OCI-LY3 (cell line): ENCODE data around the gene PLCL1.

Experiments used
- H2AFZ ChIP-seq: fragments of 200-600, 300-600 bp; shearing (Covaris generic); 2 replicates; pipeline ENCODE4 v1.6.0; 2014; ENCODE audit warnings: antibody characterized with exemption, low read depth, low read length
- H3K27ac ChIP-seq: fragments of 200-600, 300-600 bp; sonication (generic); 2 replicates; pipeline ENCODE4 v1.5.1; 2014; ENCODE audit warnings: mild to moderate bottlenecking, low read length, moderate library complexity, mixed read lengths
- H3K27me3 ChIP-seq: fragments of 200-600, 300-600 bp; sonication (generic); 2 replicates; pipeline ENCODE4 v1.6.1; 2014; ENCODE audit warnings: low read depth, low read length, mixed read lengths
- H3K36me3 ChIP-seq: fragments of 200-600, 300-600 bp; sonication (generic); replicated peaks from 2 replicates; pipeline ENCODE3; 2014; ENCODE audit warnings: low read depth, low read length, mixed read lengths
- H3K4me1 ChIP-seq: fragments of 300-600, 200-600 bp; sonication (generic); 2 replicates; pipeline ENCODE4 v1.6.1; 2014; ENCODE audit warnings: low read length, mixed read lengths
- H3K4me2 ChIP-seq: fragments of 200-600, 300-600 bp; sonication (generic); 2 replicates; pipeline ENCODE4 v1.6.1; 2014; ENCODE audit warnings: low read length, mixed read lengths
- H3K4me3 ChIP-seq: fragments of 300-600, 200-600 bp; sonication (generic); 2 replicates; pipeline ENCODE4 v1.5.1; 2014; ENCODE audit warnings: antibody characterized with exemption, mild to moderate bottlenecking, low read length, moderate library complexity
- H3K79me2 ChIP-seq: fragments of 300-600, 200-600 bp; shearing (Covaris generic); 2 replicates; pipeline ENCODE4 v1.6.1; 2014; ENCODE audit warnings: mild to moderate bottlenecking, low read length, mixed read lengths
- H3K9ac ChIP-seq: fragments of 300-600, 200-600 bp; shearing (Covaris generic); 2 replicates; pipeline ENCODE4 v1.6.0; 2014; ENCODE audit warnings: mild to moderate bottlenecking, low read length, moderate library complexity
- H3K9me3 ChIP-seq: fragments of 200-600, 300-600 bp; shearing (Covaris generic); 2 replicates; pipeline ENCODE4 v1.6.1; 2014; ENCODE audit warnings: low read length, mixed read lengths; ENCODE audit not compliant: insufficient read depth
- H4K20me1 ChIP-seq: fragments of 200-600, 300-600 bp; sonication (generic); 2 replicates; pipeline ENCODE4 v1.6.1; 2016; ENCODE audit warnings: low read length, mixed read lengths; ENCODE audit not compliant: insufficient read depth
- EZH2phosphoT487 ChIP-seq: fragments of 200-600 bp; shearing (Covaris generic); IDR thresholded peaks from 2 replicates; pipeline ENCODE4 v1.6.1; 2018; ENCODE audit warnings: antibody characterized with exemption, mixed run types, low read depth
- TF ChIP-seq, protein P1 (sequence below): fragments of 200-600, 300-600 bp; sonication (generic); IDR thresholded peaks from 2 replicates; pipeline ENCODE4 v1.5.1; 2014; ENCODE audit warnings: antibody characterized with exemption, low read length, low read depth

The PLCL1 gene

GRCh38 chr2:198073253-198073652 is 268.9 kb downstream of the PLCL1 start:
- H3K79me2 ChIP-seq, result no peaks in the 10 kb centered on the region
- no peaks in the 10 kb centered on the region for H3K4me1 ChIP-seq
- no peaks in the 10 kb centered on the region for H3K36me3 ChIP-seq
- H3K27me3 ChIP-seq, result no peaks in the 10 kb centered on the region
- no peaks in the 10 kb centered on the region for H3K9me3 ChIP-seq
- H4K20me1 ChIP-seq, result no peaks in the 10 kb centered on the region
- H3K9ac ChIP-seq, result no peak overlapping the region
- no peak overlapping the region for H3K4me3 ChIP-seq
- H2AFZ ChIP-seq, result no peak overlapping the region
- H3K27ac ChIP-seq, result no peak overlapping the region
- TF ChIP-seq, protein P1, sequence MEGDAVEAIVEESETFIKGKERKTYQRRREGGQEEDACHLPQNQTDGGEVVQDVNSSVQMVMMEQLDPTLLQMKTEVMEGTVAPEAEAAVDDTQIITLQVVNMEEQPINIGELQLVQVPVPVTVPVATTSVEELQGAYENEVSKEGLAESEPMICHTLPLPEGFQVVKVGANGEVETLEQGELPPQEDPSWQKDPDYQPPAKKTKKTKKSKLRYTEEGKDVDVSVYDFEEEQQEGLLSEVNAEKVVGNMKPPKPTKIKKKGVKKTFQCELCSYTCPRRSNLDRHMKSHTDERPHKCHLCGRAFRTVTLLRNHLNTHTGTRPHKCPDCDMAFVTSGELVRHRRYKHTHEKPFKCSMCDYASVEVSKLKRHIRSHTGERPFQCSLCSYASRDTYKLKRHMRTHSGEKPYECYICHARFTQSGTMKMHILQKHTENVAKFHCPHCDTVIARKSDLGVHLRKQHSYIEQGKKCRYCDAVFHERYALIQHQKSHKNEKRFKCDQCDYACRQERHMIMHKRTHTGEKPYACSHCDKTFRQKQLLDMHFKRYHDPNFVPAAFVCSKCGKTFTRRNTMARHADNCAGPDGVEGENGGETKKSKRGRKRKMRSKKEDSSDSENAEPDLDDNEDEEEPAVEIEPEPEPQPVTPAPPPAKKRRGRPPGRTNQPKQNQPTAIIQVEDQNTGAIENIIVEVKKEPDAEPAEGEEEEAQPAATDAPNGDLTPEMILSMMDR, result no peak
- no peak for TF ChIP-seq EZH2phosphoT487
- H3K4me2 ChIP-seq, result no peak overlapping the region

GRCh38 chr2:198077477-198077876 is 273.1 kb downstream of the PLCL1 start:
- no peak for TF ChIP-seq EZH2phosphoT487
- TF ChIP-seq, protein P1, result no peak
- H3K9ac ChIP-seq, result no peak overlapping the region
- H3K4me2 ChIP-seq, result no peak overlapping the region
- no peaks in the 10 kb centered on the region for H4K20me1 ChIP-seq
- H3K4me3 ChIP-seq, result no peak overlapping the region
- H3K4me1 ChIP-seq, result no peaks in the 10 kb centered on the region
- H3K27ac ChIP-seq, result no peak overlapping the region
- no peaks in the 10 kb centered on the region for H3K9me3 ChIP-seq
- H3K27me3 ChIP-seq, result no peaks in the 10 kb centered on the region
- H3K79me2 ChIP-seq, result no peaks in the 10 kb centered on the region
- no peaks in the 10 kb centered on the region for H3K36me3 ChIP-seq
- H2AFZ ChIP-seq, result no peak overlapping the region

- H2AFZ ChIP-seq, result no peak overlapping the region
- H3K4me3 ChIP-seq, result no peak overlapping the region
- no peak for TF ChIP-seq EZH2phosphoT487
- TF ChIP-seq, protein P1, result no peak
- no peaks in the 10 kb centered on the region for H3K27me3 ChIP-seq
- H4K20me1 ChIP-seq, result no peaks in the 10 kb centered on the region
- no peak overlapping the region for H3K27ac ChIP-seq
- no peaks in the 10 kb centered on the region for H3K4me1 ChIP-seq
- H3K79me2 ChIP-seq, result no peaks in the 10 kb centered on the region
- no peaks in the 10 kb centered on the region for H3K36me3 ChIP-seq
- no peak overlapping the region for H3K4me2 ChIP-seq
- no peak overlapping the region for H3K9ac ChIP-seq
- H3K9me3 ChIP-seq, result no peaks in the 10 kb centered on the region
Measured at GRCh38 chr2:198080879-198081765, 276.7 kb downstream of the PLCL1 start.

DNA sequence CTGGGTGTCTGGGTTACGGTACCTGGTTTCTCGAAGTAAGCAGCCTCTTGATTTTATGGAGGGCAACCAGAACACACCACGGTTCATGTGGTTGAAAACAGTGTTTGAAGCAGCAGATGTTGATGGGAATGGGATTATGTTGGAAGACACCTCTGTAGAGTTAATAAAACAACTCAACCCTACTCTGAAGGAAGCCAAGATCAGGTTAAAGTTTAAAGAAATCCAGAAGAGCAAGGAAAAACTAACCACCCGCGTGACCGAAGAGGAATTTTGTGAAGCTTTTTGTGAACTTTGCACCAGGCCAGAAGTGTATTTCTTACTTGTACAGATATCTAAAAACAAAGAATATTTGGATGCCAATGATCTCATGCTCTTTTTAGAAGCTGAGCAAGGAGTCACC is 279.8 kb downstream of the PLCL1 start:
- H3K4me3 ChIP-seq, result no peak overlapping the region
- no peaks in the 10 kb centered on the region for H3K9me3 ChIP-seq
- no peaks in the 10 kb centered on the region for H3K79me2 ChIP-seq
- no peak overlapping the region for H3K9ac ChIP-seq
- H3K27ac ChIP-seq, result no peak overlapping the region
- no peaks in the 10 kb centered on the region for H3K27me3 ChIP-seq
- no peaks in the 10 kb centered on the region for H4K20me1 ChIP-seq
- no peak overlapping the region for H3K4me2 ChIP-seq
- H3K4me1 ChIP-seq, result no peaks in the 10 kb centered on the region
- H3K36me3 ChIP-seq, result no peaks in the 10 kb centered on the region
- no peak for TF ChIP-seq EZH2phosphoT487
- TF ChIP-seq, protein P1, result no peak
- H2AFZ ChIP-seq, result no peak overlapping the region
